MM.1S (cell line): Measurements from ENCODE around the gene NHLH2.

Source experiments
- CTCF ChIP-seq: fragments of 300-600 bp; sonication (generic); IDR thresholded peaks from 2 replicates; pipeline ENCODE4 v1.5.1; 2016; ENCODE audit warnings: antibody characterized with exemption, low read length, mixed read lengths
- EZH2 ChIP-seq: fragments of 300-600 bp; sonication (generic); optimal IDR thresholded peaks from 2 replicates; pipeline ENCODE3; 2017; ENCODE audit warnings: low read depth, mild to moderate bottlenecking, antibody characterized with exemption, low read length, mixed read lengths

GRCh38 chr1:115796897-115797296 lies 44.0 kb downstream of the NHLH2 start:
- TF ChIP-seq CTCF: no peak
- TF ChIP-seq EZH2: no peak
